ENCODE data around the gene CALM3.

Gene CALM3

DNA sequence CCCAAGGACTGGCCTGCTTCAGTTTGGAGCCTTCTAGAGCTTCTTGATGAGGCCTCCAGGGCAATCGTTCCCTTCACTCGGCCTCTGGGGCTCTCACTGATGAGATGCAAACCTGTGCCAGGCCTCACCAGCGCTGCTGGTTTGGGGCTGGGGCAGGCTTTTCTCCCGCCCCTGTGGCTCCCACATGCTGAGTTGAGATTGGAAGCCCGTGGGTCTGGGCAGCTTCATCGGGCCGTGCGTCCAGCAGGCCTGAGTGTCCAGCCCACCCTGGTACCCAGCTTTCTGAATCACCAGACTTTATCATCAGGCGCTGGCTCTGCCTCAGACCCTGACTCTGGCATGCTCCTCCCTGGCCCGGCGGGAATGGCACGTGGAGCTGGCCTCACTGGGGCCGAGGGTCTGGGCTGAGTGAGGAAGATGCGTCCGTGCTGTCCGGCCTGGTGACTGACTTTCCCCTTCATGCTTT is 4.3 kb downstream of the CALM3 start:
- H3K36me3 ChIP-seq (ENCODE audit: insufficient read depth, low read length) = peaks cover 5% of the 10 kb centered on the region; the same call in 1 of the 2 replicates
- H3K9me3 ChIP-seq (ENCODE audit: control insufficient read depth, insufficient read depth, low read length) = no peaks in the 10 kb centered on the region
- no peak overlapping the region for H3K9ac ChIP-seq (ENCODE audit: low read depth, low read length)
- H3K4me1 ChIP-seq (ENCODE audit: insufficient read depth, low read length) = peaks cover 10% of the 10 kb centered on the region; the same call in 1 of the 2 replicates

GRCh38 chr19:46606019-46606418 is 4.9 kb downstream of the CALM3 start:
- Histone ChIP-seq H3K4me1 (ENCODE audit: insufficient read depth, low read length) (peaks cover 10% of the 10 kb centered on the region; the same call in 1 of the 2 replicates), H3K36me3 (ENCODE audit: insufficient read depth, low read length) (peaks cover 5% of the 10 kb centered on the region; the same call in 1 of the 2 replicates), H3K9me3 (ENCODE audit: control insufficient read depth, insufficient read depth, low read length) (no peaks in the 10 kb centered on the region), H3K9ac (ENCODE audit: low read depth, low read length) (no peak overlapping the region)

GRCh38 chr19:46606681-46607447 is 5.7 kb downstream of the CALM3 start:
- H3K9me3 ChIP-seq (ENCODE audit: control insufficient read depth, insufficient read depth, low read length) = no peaks in the 10 kb centered on the region
- H3K36me3 ChIP-seq (ENCODE audit: insufficient read depth, low read length) = peaks cover 5% of the 10 kb centered on the region; the same call in 1 of the 2 replicates
- H3K9ac ChIP-seq (ENCODE audit: low read depth, low read length) = no peak overlapping the region
- peaks cover 10% of the 10 kb centered on the region; the same call in 1 of the 2 replicates for H3K4me1 ChIP-seq (ENCODE audit: insufficient read depth, low read length)

DNA sequence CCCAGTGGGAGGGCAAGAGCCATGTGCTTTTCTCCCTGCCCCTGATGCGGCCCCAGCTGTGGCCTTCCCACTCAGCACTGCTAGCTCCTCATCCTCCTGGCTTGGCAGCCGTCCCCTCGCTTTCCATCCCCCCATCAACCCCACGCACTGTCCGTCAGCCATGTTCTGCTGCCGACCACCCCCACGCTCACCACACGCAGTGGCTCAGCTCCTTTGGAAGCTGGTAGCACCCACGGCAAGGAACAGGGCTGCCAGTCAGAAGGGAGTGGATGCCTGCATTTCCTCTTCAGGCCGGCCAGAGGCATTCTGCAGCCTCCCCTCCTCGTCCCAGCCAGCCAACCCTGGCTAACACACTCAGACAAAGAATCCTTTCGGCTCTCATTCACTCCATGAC is 6.3 kb downstream of the CALM3 start:
- H3K36me3 ChIP-seq (ENCODE audit: insufficient read depth, low read length) = peaks cover 5% of the 10 kb centered on the region; the same call in 1 of the 2 replicates
- no peaks in the 10 kb centered on the region for H3K9me3 ChIP-seq (ENCODE audit: control insufficient read depth, insufficient read depth, low read length)
- H3K4me1 ChIP-seq (ENCODE audit: insufficient read depth, low read length) = peaks cover 10% of the 10 kb centered on the region; the same call in 1 of the 2 replicates
- no peak overlapping the region for H3K9ac ChIP-seq (ENCODE audit: low read depth, low read length)

GRCh38 chr19:46608178-46608577 is 7.0 kb downstream of the CALM3 start:
- no peaks in the 10 kb centered on the region for H3K9me3 ChIP-seq (ENCODE audit: control insufficient read depth, insufficient read depth, low read length)
- H3K9ac ChIP-seq (ENCODE audit: low read depth, low read length) = no peak overlapping the region
- peaks cover 5% of the 10 kb centered on the region; the same call in 1 of the 2 replicates for H3K36me3 ChIP-seq (ENCODE audit: insufficient read depth, low read length)
- peaks cover 10% of the 10 kb centered on the region; the same call in 1 of the 2 replicates for H3K4me1 ChIP-seq (ENCODE audit: insufficient read depth, low read length)

DNA sequence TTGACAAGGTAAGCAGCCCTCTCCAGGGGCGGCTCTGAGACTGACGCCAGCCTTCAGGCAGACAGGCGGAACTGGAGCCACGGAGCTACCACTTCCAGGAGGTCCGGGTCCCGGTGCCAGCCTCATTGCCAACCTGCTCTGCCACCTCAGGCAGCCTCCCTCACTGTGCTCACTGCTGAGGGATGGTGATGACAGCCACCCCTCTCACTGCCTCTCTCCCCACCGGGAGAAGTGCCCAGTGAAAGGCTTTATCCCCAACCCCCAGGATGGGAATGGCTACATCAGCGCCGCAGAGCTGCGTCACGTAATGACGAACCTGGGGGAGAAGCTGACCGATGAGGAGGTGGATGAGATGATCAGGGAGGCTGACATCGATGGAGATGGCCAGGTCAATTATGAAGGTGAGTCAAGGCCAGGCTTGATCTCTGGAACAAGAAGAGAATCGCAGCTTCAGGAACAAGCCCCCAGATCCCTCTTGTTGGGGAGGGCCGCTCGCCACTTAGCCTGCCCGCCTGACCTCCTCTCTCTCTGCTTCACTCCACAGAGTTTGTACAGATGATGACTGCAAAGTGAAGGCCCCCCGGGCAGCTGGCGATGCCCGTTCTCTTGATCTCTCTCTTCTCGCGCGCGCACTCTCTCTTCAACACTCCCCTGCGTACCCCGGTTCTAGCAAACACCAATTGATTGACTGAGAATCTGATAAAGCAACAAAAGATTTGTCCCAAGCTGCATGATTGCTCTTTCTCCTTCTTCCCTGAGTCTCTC is 7.6 kb downstream of the CALM3 start:
- no peak overlapping the region for H3K9ac ChIP-seq (ENCODE audit: low read depth, low read length)
- H3K36me3 ChIP-seq (ENCODE audit: insufficient read depth, low read length) = peaks cover 5% of the 10 kb centered on the region; the same call in 1 of the 2 replicates
- peaks cover 5% of the 10 kb centered on the region; the same call in 1 of the 2 replicates for H3K4me1 ChIP-seq (ENCODE audit: insufficient read depth, low read length)
- H3K9me3 ChIP-seq (ENCODE audit: control insufficient read depth, insufficient read depth, low read length) = no peaks in the 10 kb centered on the region

DNA sequence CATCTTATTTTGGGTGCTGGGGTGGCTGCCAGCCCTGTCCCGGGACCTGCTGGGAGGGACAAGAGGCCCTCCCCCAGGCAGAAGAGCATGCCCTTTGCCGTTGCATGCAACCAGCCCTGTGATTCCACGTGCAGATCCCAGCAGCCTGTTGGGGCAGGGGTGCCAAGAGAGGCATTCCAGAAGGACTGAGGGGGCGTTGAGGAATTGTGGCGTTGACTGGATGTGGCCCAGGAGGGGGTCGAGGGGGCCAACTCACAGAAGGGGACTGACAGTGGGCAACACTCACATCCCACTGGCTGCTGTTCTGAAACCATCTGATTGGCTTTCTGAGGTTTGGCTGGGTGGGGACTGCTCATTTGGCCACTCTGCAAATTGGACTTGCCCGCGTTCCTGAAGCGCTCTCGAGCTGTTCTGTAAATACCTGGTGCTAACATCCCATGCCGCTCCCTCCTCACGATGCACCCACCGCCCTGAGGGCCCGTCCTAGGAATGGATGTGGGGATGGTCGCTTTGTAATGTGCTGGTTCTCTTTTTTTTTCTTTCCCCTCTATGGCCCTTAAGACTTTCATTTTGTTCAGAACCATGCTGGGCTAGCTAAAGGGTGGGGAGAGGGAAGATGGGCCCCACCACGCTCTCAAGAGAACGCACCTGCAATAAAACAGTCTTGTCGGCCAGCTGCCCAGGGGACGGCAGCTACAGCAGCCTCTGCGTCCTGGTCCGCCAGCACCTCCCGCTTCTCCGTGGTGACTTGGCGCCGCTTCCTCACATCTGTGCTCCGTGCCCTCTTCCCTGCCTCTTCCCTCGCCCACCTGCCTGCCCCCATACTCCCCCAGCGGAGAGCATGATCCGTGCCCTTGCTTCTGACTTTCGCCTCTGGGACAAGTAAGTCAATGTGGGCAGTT is 8.6 kb downstream of the CALM3 start:
- Histone ChIP-seq H3K9me3 (ENCODE audit: control insufficient read depth, insufficient read depth, low read length) (no peaks in the 10 kb centered on the region), H3K9ac (ENCODE audit: low read depth, low read length) (no peak overlapping the region), H3K4me1 (ENCODE audit: insufficient read depth, low read length) (no peaks in the 10 kb centered on the region), H3K36me3 (ENCODE audit: insufficient read depth, low read length) (peaks cover 5% of the 10 kb centered on the region; the same call in 1 of the 2 replicates)

DNA sequence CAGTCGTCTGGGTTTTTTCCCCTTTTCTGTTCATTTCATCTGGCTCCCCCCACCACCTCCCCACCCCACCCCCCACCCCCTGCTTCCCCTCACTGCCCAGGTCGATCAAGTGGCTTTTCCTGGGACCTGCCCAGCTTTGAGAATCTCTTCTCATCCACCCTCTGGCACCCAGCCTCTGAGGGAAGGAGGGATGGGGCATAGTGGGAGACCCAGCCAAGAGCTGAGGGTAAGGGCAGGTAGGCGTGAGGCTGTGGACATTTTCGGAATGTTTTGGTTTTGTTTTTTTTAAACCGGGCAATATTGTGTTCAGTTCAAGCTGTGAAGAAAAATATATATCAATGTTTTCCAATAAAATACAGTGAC is 9.3 kb downstream of the CALM3 start:
- no peaks in the 10 kb centered on the region for H3K4me1 ChIP-seq (ENCODE audit: insufficient read depth, low read length)
- peaks cover 5% of the 10 kb centered on the region; the same call in 1 of the 2 replicates for H3K36me3 ChIP-seq (ENCODE audit: insufficient read depth, low read length)
- H3K9me3 ChIP-seq (ENCODE audit: control insufficient read depth, insufficient read depth, low read length) = no peaks in the 10 kb centered on the region
- no peak overlapping the region for H3K9ac ChIP-seq (ENCODE audit: low read depth, low read length)

- H3K36me3 ChIP-seq (ENCODE audit: insufficient read depth, low read length) = peaks cover 5% of the 10 kb centered on the region; the same call in 1 of the 2 replicates
- H3K4me1 ChIP-seq (ENCODE audit: insufficient read depth, low read length) = no peaks in the 10 kb centered on the region
These were observed 10.0 kb downstream of the CALM3 start for GRCh38 chr19:46610851-46611770.

GRCh38 chr19:46611776-46612175 is 10.6 kb downstream of the CALM3 start:
- Histone ChIP-seq H3K36me3 (ENCODE audit: insufficient read depth, low read length) (peaks cover 5% of the 10 kb centered on the region; the same call in 1 of the 2 replicates), H3K9ac (ENCODE audit: low read depth, low read length) (no peak overlapping the region), H3K9me3 (ENCODE audit: control insufficient read depth, insufficient read depth, low read length) (no peaks in the 10 kb centered on the region), H3K4me1 (ENCODE audit: insufficient read depth, low read length) (no peaks in the 10 kb centered on the region; the same call in 1 of the 2 replicates)

More at GRCh38 chr19:46610851-46611770, 10.0 kb downstream of the CALM3 start:
- H3K9me3 ChIP-seq (ENCODE audit: control insufficient read depth, insufficient read depth, low read length) = no peaks in the 10 kb centered on the region
- H3K9ac ChIP-seq (ENCODE audit: low read depth, low read length) = no peak overlapping the region

GRCh38 chr19:46613525-46613924 is 12.4 kb downstream of the CALM3 start:
- Histone ChIP-seq H3K36me3 (ENCODE audit: insufficient read depth, low read length) (no peaks in the 10 kb centered on the region; the same call in 1 of the 2 replicates), H3K9me3 (ENCODE audit: control insufficient read depth, insufficient read depth, low read length) (no peaks in the 10 kb centered on the region), H3K4me1 (ENCODE audit: insufficient read depth, low read length) (no peaks in the 10 kb centered on the region; the same call in 1 of the 2 replicates), H3K9ac (ENCODE audit: low read depth, low read length) (no peak overlapping the region; the same call in 1 of the 2 replicates)

- Histone ChIP-seq H3K36me3 (ENCODE audit: insufficient read depth, low read length) (no peaks in the 10 kb centered on the region), H3K9me3 (ENCODE audit: control insufficient read depth, insufficient read depth, low read length) (no peaks in the 10 kb centered on the region), H3K9ac (ENCODE audit: low read depth, low read length) (no peak overlapping the region; the same call in 1 of the 2 replicates), H3K4me1 (ENCODE audit: insufficient read depth, low read length) (no peaks in the 10 kb centered on the region; the same call in 1 of the 2 replicates)
These were observed 13.1 kb downstream of the CALM3 start for GRCh38 chr19:46614114-46614722.
